K562 (cell line): ENCODE measurements around the gene SNRPD2. TPM values are rescaled to one million over a fixed set of nuclear protein-coding genes. Genes with fewer than 3 reads are reported as not detected.
A peak's percentile ranks its signal among the peaks of the same experiment; 100 is the strongest.

Experiments used
- BRD9 ChIP-seq: fragments of 450-650 bp; IDR thresholded peaks from 2 replicates; pipeline ENCODE4 v1.6.1; 2018; ENCODE audit warnings: low read depth; ENCODE audit not compliant: partially characterized antibody
- BRF2 ChIP-seq: IDR thresholded peaks from 3 replicates; pipeline ENCODE4 v1.6.1; 2011; ENCODE audit warnings: borderline replicate concordance, mild to moderate bottlenecking; ENCODE audit not compliant: insufficient read length, insufficient read depth
- CTCF ChIP-seq, 3 experiments: IDR thresholded peaks in 2 of 3; conservative IDR thresholded peaks in 1 of 3; 2 replicates each; pipeline ENCODE4 v1.5.1; 2011 to 2012; ENCODE audit warnings: low read length in 3 of 3, mild to moderate bottlenecking in 3 of 3, control low read depth in 2 of 3, improper control_type of control experiment in 1 of 3, inconsistent platforms in 1 of 3, low read depth in 1 of 3, mixed read lengths in 1 of 3, moderate library complexity in 1 of 3; ENCODE audit not compliant: insufficient read depth in 2 of 3
- FUS ChIP-seq: fragments of 200-400 bp; formaldehyde crosslinking; optimal IDR thresholded peaks from 2 replicates; pipeline ENCODE3; 2017; ENCODE audit warnings: low read depth, low read length
- JUND ChIP-seq, 2 experiments: IDR thresholded peaks; 2 replicates in 1 of 2; 3 replicates in 1 of 2; pipeline ENCODE4 v1.6.1; 2011; ENCODE audit warnings: borderline replicate concordance in 2 of 2, low read depth in 2 of 2, low read length in 2 of 2, improper control_type of control experiment in 1 of 2, missing biosample characterization in 1 of 2, missing genetic modification characterization in 1 of 2, missing genetic modification reagents in 1 of 2
- KDM1A ChIP-seq, 2 experiments: fragments of 450-650 bp; IDR thresholded peaks; 2 replicates each; pipeline ENCODE4 v1.6.1; 2016; ENCODE audit warnings: mild to moderate bottlenecking in 2 of 2
- MTA1 ChIP-seq: fragments of 450-650 bp; IDR thresholded peaks from 2 replicates; pipeline ENCODE4 v1.6.1; 2017; ENCODE audit warnings: borderline replicate concordance
- PCBP1 ChIP-seq: fragments of 200-400 bp; formaldehyde crosslinking; IDR thresholded peaks from 2 replicates; pipeline ENCODE4 v1.6.1; 2018; ENCODE audit warnings: mild to moderate bottlenecking, low read depth, low read length; ENCODE audit not compliant: poor library complexity, severe bottlenecking
- RB1 ChIP-seq: fragments of 450-650 bp; IDR thresholded peaks from 2 replicates; pipeline ENCODE4 v1.6.1; 2017; ENCODE audit warnings: low read depth, mild to moderate bottlenecking
- SMC3 ChIP-seq: conservative IDR thresholded peaks from 2 replicates; pipeline ENCODE4 v1.6.1; 2011; ENCODE audit warnings: low read depth, low read length, improper control_type of control experiment; ENCODE audit not compliant: insufficient read depth
- SRF ChIP-seq, 2 experiments: fragments of 250-450, 450-650 bp in 1 of 2; sonication (Bioruptor Pico) in 1 of 2; sonication (generic) in 1 of 2; formaldehyde crosslinking; IDR thresholded peaks; 2 replicates each; pipeline versions ENCODE4 v1.5.0 to v1.5.1; 2020 to 2022; ENCODE audit warnings: mild to moderate bottlenecking in 1 of 2, missing genetic modification reagents in 1 of 2
- TRIM25 ChIP-seq: fragments of 450-650 bp; IDR thresholded peaks from 2 replicates; pipeline ENCODE4 v1.7.0; 2016; ENCODE audit warnings: borderline replicate concordance
- UBTF ChIP-seq, 2 experiments: IDR thresholded peaks; 2 replicates each; pipeline ENCODE4 v1.6.1; 2012; ENCODE audit warnings: improper control_type of control experiment in 2 of 2, low read depth in 2 of 2, low read length in 2 of 2, borderline replicate concordance in 1 of 2
- ZBTB1 ChIP-seq: sonication (generic); formaldehyde crosslinking; IDR thresholded peaks from 2 replicates; pipeline ENCODE4 v1.8.1; 2023; ENCODE audit warnings: missing genetic modification reagents, low read depth, mild to moderate bottlenecking, borderline replicate concordance
- ZNF133 ChIP-seq: fragments of 250-450 bp; sonication (Bioruptor Pico); IDR thresholded peaks from 2 replicates; pipeline ENCODE4 v1.4.0; 2020; ENCODE audit warnings: mild to moderate bottlenecking
- ZNF511 ChIP-seq: sonication (generic); formaldehyde crosslinking; IDR thresholded peaks from 2 replicates; pipeline ENCODE4 v1.8.0; 2022; ENCODE audit warnings: mild to moderate bottlenecking, missing genetic modification reagents
- polyA plus RNA-seq, 8 experiments: library from polyadenylated mRNA; depleted of rRNA in 4 of 8; stranded (reverse) in 5 of 8; unstranded in 3 of 8; fragments of >200 nt; fragmentation: Nextera tagmentation in 2 of 8; fragmentation: Illumina TruSeq in 1 of 8; extraction: Ambion mirVana in 2 of 8; extraction: Trizol in 1 of 8; gene quantifications; 2 replicates each; pipeline versions ENCODE4 v1.2.1 to v1.2.3, GENCODE V29; 2011 to 2014; ENCODE audit warnings: inconsistent platforms in 1 of 8, missing spikeins in 1 of 8
- total RNA-seq, 7 experiments: library from RNA; depleted of rRNA in 6 of 7; stranded (reverse); fragments of >200 nt in 6 of 7; fragmentation: Illumina TruSeq in 2 of 7; extraction: Trizol in 2 of 7; gene quantifications; 2 replicates each; pipeline versions ENCODE4 v1.2.1 to v1.2.3, GENCODE V29; 2011 to 2021; ENCODE audit warnings: low replicate concordance in 1 of 7

SNRPD2 gene
- total and polyA plus RNA-seq, 9 of the 15 experiments (the other 6 are each of a cell fraction or from before 2014, with no cell fraction given), result 728 to 4,411 (median 1,029) TPM

- 0 out of 2 replicates have a peak, but pooled peaks have one; percentile 4 for TF ChIP-seq JUND (IDR thresholded peaks at IDR 0.05; ENCODE audit: borderline replicate concordance, low read depth, low read length)
- 0 out of 3 replicates have a peak, but pooled peaks have one; percentile 33 for TF ChIP-seq JUND (tag; IDR thresholded peaks at IDR 0.05; ENCODE audit: borderline replicate concordance, low read depth, low read length)
- TF ChIP-seq BRD9, result peak; percentile 63
- peak; percentile 62 for TF ChIP-seq SMC3
- peak in 1 of 2 experiments; percentile 49; a peak in 1 of 4 replicates for TF ChIP-seq SRF (CRISPR knock-in tag; IDR thresholded peaks at IDR 0.05)
- TF ChIP-seq RB1, result peak; percentile 86
- no peak for TF ChIP-seq FUS
- TF ChIP-seq MTA1, result no peak
- peak; percentile 10 for TF ChIP-seq PCBP1
- 0 out of 2 replicates have a peak, but pooled peaks have one; percentile 37 for TF ChIP-seq ZNF511 (CRISPR knock-in tag)
- 0 out of 2 replicates have a peak, but pooled peaks have one; percentile 41 for TF ChIP-seq ZNF133 (CRISPR knock-in tag)
- TF ChIP-seq KDM1A (IDR thresholded peaks at IDR 0.05), result no peak
- peak in 1 of 2 experiments; percentile 77; a peak in 1 of 4 replicates for TF ChIP-seq UBTF (IDR thresholded peaks at IDR 0.05; ENCODE audit: borderline replicate concordance in 1 of 2, low read depth in 2 of 2, low read length in 2 of 2)
- TF ChIP-seq CTCF (IDR thresholded peaks at IDR 0.05 in 2 of 3, conservative IDR thresholded peaks at IDR 0.05 in 1 of 3; ENCODE audit: insufficient read depth in 2 of 3, low read depth in 1 of 3, low read length in 3 of 3), result peak; percentile 84 to 94 (median 88)
- no peak for TF ChIP-seq TRIM25
- TF ChIP-seq ZBTB1, result no peak
- no peak for TF ChIP-seq BRF2
Observed at GRCh38 chr19:45693106-45693788, 1.5 kb upstream of the SNRPD2 start (continued).
